Measurements from ENCODE around the gene SPATA2.
A peak's percentile ranks its signal among the peaks of the same experiment; 100 is the strongest.
"Not testable (repeated sequence)": the region's sequence is repeated elsewhere in the genome, so short reads cannot be mapped to it uniquely, and the experiment has no call there.

Gene SPATA2

GRCh38 chr20:49901588-49901987, 13.7 kb downstream of the SPATA2 start:
- DNase-seq = no peak

- DNase-seq = no peak
These were observed 15.6 kb downstream of the SPATA2 start for GRCh38 chr20:49899541-49900383.

- DNase-seq = no peak
These were observed 19.1 kb downstream of the SPATA2 start for GRCh38 chr20:49896204-49896603.

- DNase-seq = not testable (repeated sequence)
These were observed 19.7 kb downstream of the SPATA2 start for GRCh38 chr20:49895474-49896093.

GRCh38 chr20:49894073-49894470, 21.3 kb downstream of the SPATA2 start:
- DNase-seq = no peak

GRCh38 chr20:49893242-49894072, 21.9 kb downstream of the SPATA2 start:
- no peak for DNase-seq

GRCh38 chr20:49892817-49893216, 22.5 kb downstream of the SPATA2 start:
- no peak for DNase-seq

- DNase-seq = no peak
These were observed 23.1 kb downstream of the SPATA2 start for GRCh38 chr20:49892260-49892659.

- DNase-seq = no peak
These were observed 23.7 kb downstream of the SPATA2 start for GRCh38 chr20:49891476-49892110.

- no peak for DNase-seq
These were observed 24.6 kb downstream of the SPATA2 start for GRCh38 chr20:49890471-49891361.

GRCh38 chr20:49889935-49890333, 25.4 kb downstream of the SPATA2 start:
- DNase-seq = no peak

- no peak for DNase-seq
These were observed 26.1 kb downstream of the SPATA2 start for GRCh38 chr20:49889001-49889934.

- peak; percentile 1 for DNase-seq
These were observed 26.9 kb downstream of the SPATA2 start for GRCh38 chr20:49888212-49889000.

- DNase-seq = no peak
These were observed 27.8 kb downstream of the SPATA2 start for GRCh38 chr20:49887251-49888211.

- DNase-seq = no peak
These were observed 28.6 kb downstream of the SPATA2 start for GRCh38 chr20:49886571-49887213.

GRCh38 chr20:49885558-49886332, 29.6 kb downstream of the SPATA2 start:
- DNase-seq = no peak

GRCh38 chr20:49883246-49883802, 32.0 kb downstream of the SPATA2 start:
- no peak for DNase-seq

Data from NCI-H1048 (cell line).